GM21723 (cell line): ENCODE data around the gene CLECL1.

ENCODE experiments used
- ATAC-seq: cut with Tn5 transposase; IDR thresholded peaks from one replicate; pipeline ENCODE4 v1.9.1; 2021; ENCODE audit warnings: mild to moderate bottlenecking, moderate library complexity; ENCODE audit not compliant: unreplicated experiment

The CLECL1 gene

GRCh38 chr12:9732921-9733461 lies at the start of gene CLECL1:
TSS of gene CLECL1 (minus strand) at chr12:9733097.
- ATAC-seq = peak; percentile 42

- no peak for ATAC-seq
These were observed 48.5 kb upstream of the CLECL1 start for GRCh38 chr12:9781360-9781759.

DNA sequence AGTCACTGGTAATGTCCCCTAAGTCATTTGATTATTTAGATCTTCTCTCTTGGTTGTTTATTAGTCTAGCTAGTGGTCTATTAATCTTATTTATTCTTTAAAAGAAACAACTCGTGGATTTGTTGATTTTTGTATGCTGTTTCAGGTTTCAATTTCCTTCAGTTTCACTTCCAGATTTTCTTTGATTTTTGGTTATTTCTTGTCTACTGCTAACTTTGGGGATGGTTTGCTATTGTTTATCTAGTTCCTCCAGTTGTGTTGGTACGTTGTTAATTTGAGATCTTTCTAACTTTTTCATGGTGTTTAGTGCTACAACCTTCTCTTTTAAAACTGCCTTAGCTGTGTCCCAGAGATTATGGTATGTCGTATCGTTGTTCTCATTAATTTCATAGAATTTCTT lies 46.3 kb upstream of the CLECL1 start:
- ATAC-seq = no peak

GRCh38 chr12:9776781-9777180 lies 43.9 kb upstream of the CLECL1 start:
- ATAC-seq = no peak

- ATAC-seq = no peak
These were observed 40.5 kb upstream of the CLECL1 start for GRCh38 chr12:9773216-9773877.

- ATAC-seq = no peak
These were observed 30.1 kb upstream of the CLECL1 start for GRCh38 chr12:9763025-9763424.

DNA sequence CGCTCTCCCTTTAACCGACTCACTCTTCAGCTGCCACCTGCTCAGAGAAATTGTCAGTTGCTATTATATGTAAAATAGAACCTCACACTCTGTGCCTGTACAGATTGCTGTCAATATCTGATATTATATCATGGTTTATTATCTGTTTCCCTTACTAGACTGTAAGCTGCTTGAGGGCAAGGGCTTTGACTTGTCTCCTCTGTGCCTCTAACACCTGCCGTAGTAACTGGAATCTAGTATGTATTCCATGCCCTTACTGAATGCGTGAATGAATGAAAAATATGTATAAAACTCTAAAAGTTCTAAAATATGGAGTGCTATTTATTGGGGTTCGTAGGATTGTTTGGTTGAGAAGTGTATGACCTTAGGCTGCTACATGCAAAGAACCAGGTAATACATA lies 29.5 kb upstream of the CLECL1 start:
- no peak for ATAC-seq

- ATAC-seq = no peak
These were observed 28.5 kb upstream of the CLECL1 start for GRCh38 chr12:9761419-9761781.

GRCh38 chr12:9760699-9761418 lies 28.0 kb upstream of the CLECL1 start, which contains the start of gene CD69:
TSS of gene CD69 (minus strand) at chr12:9760901. CDS start at chr12:9760820, 81 bp downstream.
- ATAC-seq = peak; percentile 46

DNA sequence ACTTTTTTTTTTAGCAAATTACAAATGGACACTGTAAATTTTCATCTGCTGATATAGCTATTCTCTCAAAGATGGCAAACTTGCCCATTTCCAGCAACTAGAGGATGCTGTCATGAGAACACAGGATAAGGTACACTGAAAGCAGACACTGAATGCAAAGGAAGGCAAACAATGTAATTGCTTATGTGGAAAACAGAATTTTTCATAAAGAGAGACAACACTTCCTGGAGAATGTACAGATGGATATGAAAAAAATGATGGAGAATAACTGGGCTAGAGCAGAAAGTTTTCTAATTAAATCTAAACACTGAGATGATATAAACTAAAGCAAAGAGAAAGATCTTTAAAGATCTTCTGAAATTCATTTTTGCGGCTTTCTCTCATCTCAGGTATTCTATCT lies 27.2 kb upstream of the CLECL1 start:
- ATAC-seq = no peak

DNA sequence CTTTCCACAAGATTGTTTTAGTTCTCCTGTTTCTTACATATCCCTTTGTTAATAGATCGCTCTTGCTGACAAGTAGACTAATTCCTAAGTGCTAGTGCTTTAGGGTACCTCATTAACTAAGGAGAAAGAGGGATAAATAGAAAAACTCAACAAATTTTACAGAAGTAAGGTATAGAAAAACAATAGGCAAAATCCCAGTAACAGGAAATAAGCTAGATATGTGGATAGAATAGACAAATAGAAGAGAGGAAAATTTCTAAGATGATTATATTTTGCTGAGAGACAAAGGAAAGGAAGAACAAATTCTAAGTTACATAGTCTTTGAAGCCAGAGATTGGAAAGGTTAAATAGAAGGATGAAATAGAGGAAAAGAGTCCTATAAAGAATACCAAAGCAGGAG lies 26.8 kb upstream of the CLECL1 start:
- no peak for ATAC-seq

DNA sequence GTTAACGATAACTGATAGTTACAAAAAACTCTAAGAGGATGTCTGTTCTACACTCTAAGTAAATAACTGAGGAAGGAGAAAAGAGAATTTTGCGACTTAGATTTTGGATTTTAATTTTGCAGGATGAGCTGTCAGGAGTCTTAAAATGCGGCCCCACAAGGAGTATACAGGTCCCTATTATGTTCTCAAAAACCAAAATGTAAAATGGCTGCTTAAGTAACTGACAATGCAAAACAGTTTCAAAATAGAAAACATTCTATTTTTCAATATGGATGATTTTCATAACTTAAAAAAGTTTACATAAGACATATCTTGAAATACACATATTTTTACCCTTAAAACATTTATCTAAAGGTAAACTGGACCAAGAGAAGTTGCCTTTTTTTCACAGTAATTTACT lies 25.2 kb upstream of the CLECL1 start:
- no peak for ATAC-seq

DNA sequence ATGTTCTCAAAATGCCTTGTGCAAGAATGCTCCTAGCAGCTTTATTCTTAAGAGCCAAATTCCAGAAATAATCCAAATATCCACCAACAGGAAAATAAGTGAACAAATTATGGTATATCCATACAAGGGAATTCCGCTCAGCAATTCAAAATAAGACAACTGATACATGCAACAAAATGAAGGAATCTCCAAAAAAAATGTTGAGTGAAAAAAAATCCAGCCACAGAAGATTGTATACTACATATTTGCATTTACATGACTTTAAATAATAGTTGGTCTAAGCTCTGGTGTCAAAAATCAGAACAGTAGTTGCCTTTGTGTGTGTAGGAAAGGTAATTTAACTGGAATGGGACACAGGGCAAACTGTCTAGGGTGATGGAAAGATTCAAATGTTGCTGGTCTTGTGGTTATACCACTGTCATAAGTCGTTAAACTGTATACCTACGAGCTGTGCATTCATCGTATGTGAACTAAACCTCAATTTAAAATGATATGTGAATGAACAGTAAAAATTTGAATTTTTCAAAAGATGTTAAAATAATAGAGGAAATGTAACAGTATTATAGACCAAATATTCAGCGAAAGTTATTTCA lies 24.6 kb upstream of the CLECL1 start:
- no peak for ATAC-seq

GRCh38 chr12:9756706-9757105 lies 23.8 kb upstream of the CLECL1 start:
- ATAC-seq = no peak

- no peak for ATAC-seq
These were observed 23.3 kb upstream of the CLECL1 start for GRCh38 chr12:9756170-9756569.

GRCh38 chr12:9755567-9755966 lies 22.7 kb upstream of the CLECL1 start:
- ATAC-seq = no peak

GRCh38 chr12:9755035-9755434 lies 22.1 kb upstream of the CLECL1 start:
- ATAC-seq = no peak

DNA sequence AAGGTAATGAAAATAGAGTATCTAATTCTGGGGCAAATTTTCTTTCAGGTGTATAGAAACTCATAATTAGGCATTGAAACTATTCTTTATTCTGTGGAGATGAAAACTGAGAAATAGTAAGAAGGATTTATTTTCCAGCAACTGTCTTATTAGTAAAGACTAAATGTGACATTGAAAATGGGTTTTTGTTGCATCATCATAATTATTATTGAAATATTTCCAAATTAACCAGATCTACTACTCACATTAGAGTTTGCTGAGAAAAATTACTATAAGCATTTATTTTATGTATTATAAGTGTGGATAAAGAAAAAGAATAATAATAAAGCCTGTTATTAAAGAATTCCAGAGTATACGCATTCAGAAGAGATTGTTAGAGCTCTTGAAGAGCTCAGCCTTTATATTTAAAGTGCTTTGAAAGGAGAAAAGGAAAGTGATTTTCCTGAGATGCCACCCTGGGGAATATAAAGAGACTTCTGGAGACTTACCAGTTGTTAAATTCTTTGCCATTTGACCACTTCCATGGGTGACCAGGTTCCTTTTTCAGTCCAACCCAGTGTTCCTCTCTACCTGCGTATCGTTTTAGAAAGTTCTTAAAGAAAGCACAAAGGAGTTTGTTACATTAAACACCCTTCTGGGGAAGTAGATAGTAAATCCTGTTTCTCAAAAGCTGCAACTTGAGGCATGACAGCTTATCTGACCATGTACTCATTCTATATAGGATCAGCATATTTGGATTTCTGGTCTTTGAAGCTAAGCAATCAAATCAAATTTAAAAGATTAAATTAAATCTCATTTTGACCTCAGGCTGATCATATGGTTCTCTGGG lies 21.4 kb upstream of the CLECL1 start:
- ATAC-seq = no peak

DNA sequence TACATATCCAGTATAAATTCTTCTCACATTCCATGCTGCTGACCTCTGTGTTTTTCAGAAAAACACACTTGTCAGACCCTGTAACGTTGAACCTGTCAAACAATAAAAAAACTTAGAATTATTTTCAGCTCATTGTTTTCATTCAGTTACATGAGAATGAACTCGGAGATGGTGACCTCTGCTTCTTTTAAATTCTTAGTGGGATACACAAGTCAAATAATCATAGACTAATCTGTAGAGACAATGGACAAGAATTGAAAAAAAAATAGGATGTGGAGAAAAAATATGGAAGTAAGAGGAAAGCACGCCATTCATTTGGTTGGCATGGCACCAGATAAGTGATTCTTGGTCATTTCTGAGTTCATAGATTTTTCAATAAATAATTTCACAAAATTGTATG lies 20.6 kb upstream of the CLECL1 start:
- ATAC-seq = no peak

DNA sequence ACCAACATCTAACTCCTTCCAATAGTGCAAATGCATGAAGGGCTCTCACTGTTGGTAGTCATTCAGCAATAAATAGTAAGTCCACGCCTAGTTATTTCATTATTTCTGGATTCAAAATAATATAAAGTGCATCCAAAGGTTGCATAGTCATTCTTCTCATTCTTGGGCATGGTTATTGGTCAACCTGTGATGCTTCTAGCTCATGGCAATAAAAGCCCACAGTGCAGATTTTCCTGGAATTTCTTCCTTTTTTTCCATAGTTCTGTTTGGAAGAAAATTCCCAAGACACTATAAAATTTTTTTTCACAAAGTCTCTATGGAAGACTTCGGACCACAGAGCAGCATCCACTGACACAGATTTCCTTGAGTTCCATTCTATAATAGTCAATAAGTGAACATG lies 20.2 kb upstream of the CLECL1 start:
- no peak for ATAC-seq
